Measurements from ENCODE around the gene TEAD1.

Gene TEAD1

GRCh38 chr11:12764187-12764914, 90.1 kb downstream of the TEAD1 start:
- no peak for DNase-seq (ENCODE audit: low spot score)

- DNase-seq (ENCODE audit: low spot score) = no peak
Observed at GRCh38 chr11:12765428-12765827, 91.2 kb downstream of the TEAD1 start.

- no peak for DNase-seq (ENCODE audit: low spot score)
Observed at GRCh38 chr11:12767027-12767426, 92.8 kb downstream of the TEAD1 start.

- DNase-seq (ENCODE audit: low spot score) = no peak
Observed at GRCh38 chr11:12767577-12767976, 93.4 kb downstream of the TEAD1 start.

- DNase-seq (ENCODE audit: low spot score) = no peak
Observed at GRCh38 chr11:12768726-12769673, 94.8 kb downstream of the TEAD1 start.

GRCh38 chr11:12769834-12770345, 95.7 kb downstream of the TEAD1 start:
- DNase-seq (ENCODE audit: low spot score) = no peak

GRCh38 chr11:12770435-12770834, 96.2 kb downstream of the TEAD1 start:
- DNase-seq (ENCODE audit: low spot score) = no peak

GRCh38 chr11:12770966-12771597, 96.9 kb downstream of the TEAD1 start:
- DNase-seq (ENCODE audit: low spot score) = no peak

- no peak for DNase-seq (ENCODE audit: low spot score)
Observed at GRCh38 chr11:12771875-12772274, 97.7 kb downstream of the TEAD1 start.

GRCh38 chr11:12772324-12772723, 98.1 kb downstream of the TEAD1 start:
- DNase-seq (ENCODE audit: low spot score) = no peak

GRCh38 chr11:12773591-12773990, 99.4 kb downstream of the TEAD1 start:
- no peak for DNase-seq (ENCODE audit: low spot score)

- DNase-seq (ENCODE audit: low spot score) = no peak
Observed at GRCh38 chr11:12775955-12776354, 101.7 kb downstream of the TEAD1 start.

GRCh38 chr11:12777208-12777874, 103.1 kb downstream of the TEAD1 start:
- no peak for DNase-seq (ENCODE audit: low spot score)

GRCh38 chr11:12778240-12778905, 104.2 kb downstream of the TEAD1 start:
- DNase-seq (ENCODE audit: low spot score) = no peak

GRCh38 chr11:12783765-12784164, 109.5 kb downstream of the TEAD1 start:
- DNase-seq (ENCODE audit: low spot score) = no peak

- DNase-seq (ENCODE audit: low spot score) = no peak
Observed at GRCh38 chr11:12784445-12784844, 110.2 kb downstream of the TEAD1 start.

GRCh38 chr11:12784987-12785386, 110.8 kb downstream of the TEAD1 start:
- no peak for DNase-seq (ENCODE audit: low spot score)

- DNase-seq (ENCODE audit: low spot score) = no peak
Observed at GRCh38 chr11:12785901-12786300, 111.7 kb downstream of the TEAD1 start.

GRCh38 chr11:12786450-12786849, 112.2 kb downstream of the TEAD1 start:
- no peak for DNase-seq (ENCODE audit: low spot score)

- no peak for DNase-seq (ENCODE audit: low spot score)
Observed at GRCh38 chr11:12786891-12787290, 112.7 kb downstream of the TEAD1 start.

- DNase-seq (ENCODE audit: low spot score) = no peak
Observed at GRCh38 chr11:12787847-12788246, 113.6 kb downstream of the TEAD1 start.
